ENCODE measurements around the gene RNF44.

Gene RNF44

DNA sequence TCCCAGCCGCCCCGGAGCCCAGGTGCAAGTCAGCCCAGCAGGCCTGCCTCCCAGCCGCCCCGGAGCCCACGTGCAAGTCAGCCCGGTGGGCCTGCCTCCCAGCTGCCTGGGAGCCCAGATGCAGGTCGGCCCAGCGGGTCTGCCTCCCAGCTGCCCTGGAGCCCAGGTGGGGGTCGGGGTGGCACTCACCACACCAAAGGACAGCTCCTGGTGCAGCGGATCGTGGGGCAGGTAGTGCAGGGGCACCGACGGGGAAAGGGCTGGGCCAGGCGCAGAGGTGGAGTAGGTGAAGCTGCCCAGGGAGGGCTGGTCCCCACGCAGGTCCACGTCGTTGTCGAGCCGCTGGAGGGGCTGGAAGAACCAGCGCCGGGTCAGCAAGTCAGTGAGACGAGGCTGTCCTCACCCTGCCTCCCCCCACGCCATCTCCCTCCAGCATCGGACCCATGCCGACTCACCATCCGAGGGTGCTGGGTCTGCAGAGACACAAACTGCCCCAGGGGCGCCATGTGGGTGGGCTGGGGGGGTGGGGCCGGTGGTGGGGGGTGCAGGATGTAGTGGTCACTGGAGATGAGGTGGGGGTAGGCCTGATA lies 6.7 kb downstream of the RNF44 start:
- TF ChIP-seq, protein P1, sequence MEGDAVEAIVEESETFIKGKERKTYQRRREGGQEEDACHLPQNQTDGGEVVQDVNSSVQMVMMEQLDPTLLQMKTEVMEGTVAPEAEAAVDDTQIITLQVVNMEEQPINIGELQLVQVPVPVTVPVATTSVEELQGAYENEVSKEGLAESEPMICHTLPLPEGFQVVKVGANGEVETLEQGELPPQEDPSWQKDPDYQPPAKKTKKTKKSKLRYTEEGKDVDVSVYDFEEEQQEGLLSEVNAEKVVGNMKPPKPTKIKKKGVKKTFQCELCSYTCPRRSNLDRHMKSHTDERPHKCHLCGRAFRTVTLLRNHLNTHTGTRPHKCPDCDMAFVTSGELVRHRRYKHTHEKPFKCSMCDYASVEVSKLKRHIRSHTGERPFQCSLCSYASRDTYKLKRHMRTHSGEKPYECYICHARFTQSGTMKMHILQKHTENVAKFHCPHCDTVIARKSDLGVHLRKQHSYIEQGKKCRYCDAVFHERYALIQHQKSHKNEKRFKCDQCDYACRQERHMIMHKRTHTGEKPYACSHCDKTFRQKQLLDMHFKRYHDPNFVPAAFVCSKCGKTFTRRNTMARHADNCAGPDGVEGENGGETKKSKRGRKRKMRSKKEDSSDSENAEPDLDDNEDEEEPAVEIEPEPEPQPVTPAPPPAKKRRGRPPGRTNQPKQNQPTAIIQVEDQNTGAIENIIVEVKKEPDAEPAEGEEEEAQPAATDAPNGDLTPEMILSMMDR (IDR thresholded peaks at IDR 0.05; ENCODE audit: insufficient read depth, low read length, poor library complexity, severe bottlenecking), result no peak
- no peak for TF ChIP-seq EZH2phosphoT487 (conservative IDR thresholded peaks at IDR 0.05; ENCODE audit: low read length)
- Histone ChIP-seq H3K9me3 (ENCODE audit: insufficient read depth, low read length) (no peaks in the 10 kb centered on the region), H3K27ac (ENCODE audit: low read depth, low read length) (peak overlapping the region; percentile 31), H3K4me3 (ENCODE audit: insufficient read depth, low read length, poor library complexity, severe bottlenecking) (no peak overlapping the region), H3K4me2 (ENCODE audit: low read depth, low read length, poor library complexity, severe bottlenecking) (no peak overlapping the region), H3F3A (ENCODE audit: insufficient read depth) (peaks cover 13% of the 10 kb centered on the region), H4K20me1 (ENCODE audit: low read depth, low read length) (0 out of 2 replicates have a peak, but pooled peaks cover 2% of the 10 kb centered on the region), H3K9ac (ENCODE audit: low read length) (no peak overlapping the region), H3K27me3 (ENCODE audit: low read length) (no peaks in the 10 kb centered on the region), H3K79me2 (ENCODE audit: insufficient read depth, low read length) (peaks cover 25% of the 10 kb centered on the region), H2AFZ (ENCODE audit: low read depth, low read length, severe bottlenecking) (no peak overlapping the region), H3K9me2 (replicated peaks; ENCODE audit: insufficient read depth, low read length) (no peaks in the 10 kb centered on the region), H3K36me3 (ENCODE audit: low read length) (no peaks in the 10 kb centered on the region)

GRCh38 chr5:176529741-176530141 lies 7.5 kb downstream of the RNF44 start:
- Histone ChIP-seq H3K27ac (ENCODE audit: low read depth, low read length) (peak overlapping the region; percentile 58), H3K4me2 (ENCODE audit: low read depth, low read length, poor library complexity, severe bottlenecking) (no peak overlapping the region), H3F3A (ENCODE audit: insufficient read depth) (peaks cover 5% of the 10 kb centered on the region), H2AFZ (ENCODE audit: low read depth, low read length, severe bottlenecking) (no peak overlapping the region), H3K79me2 (ENCODE audit: insufficient read depth, low read length) (peaks cover 18% of the 10 kb centered on the region), H3K9ac (ENCODE audit: low read length) (no peak overlapping the region), H3K27me3 (ENCODE audit: low read length) (no peaks in the 10 kb centered on the region), H3K9me2 (replicated peaks; ENCODE audit: insufficient read depth, low read length) (no peaks in the 10 kb centered on the region), H3K36me3 (ENCODE audit: low read length) (no peaks in the 10 kb centered on the region), H3K4me3 (ENCODE audit: insufficient read depth, low read length, poor library complexity, severe bottlenecking) (no peak overlapping the region), H4K20me1 (ENCODE audit: low read depth, low read length) (0 out of 2 replicates have a peak, but pooled peaks cover 2% of the 10 kb centered on the region), H3K9me3 (ENCODE audit: insufficient read depth, low read length) (no peaks in the 10 kb centered on the region)
- TF ChIP-seq, protein P1 (IDR thresholded peaks at IDR 0.05; ENCODE audit: insufficient read depth, low read length, poor library complexity, severe bottlenecking), result no peak
- TF ChIP-seq EZH2phosphoT487 (conservative IDR thresholded peaks at IDR 0.05; ENCODE audit: low read length), result no peak

DNA sequence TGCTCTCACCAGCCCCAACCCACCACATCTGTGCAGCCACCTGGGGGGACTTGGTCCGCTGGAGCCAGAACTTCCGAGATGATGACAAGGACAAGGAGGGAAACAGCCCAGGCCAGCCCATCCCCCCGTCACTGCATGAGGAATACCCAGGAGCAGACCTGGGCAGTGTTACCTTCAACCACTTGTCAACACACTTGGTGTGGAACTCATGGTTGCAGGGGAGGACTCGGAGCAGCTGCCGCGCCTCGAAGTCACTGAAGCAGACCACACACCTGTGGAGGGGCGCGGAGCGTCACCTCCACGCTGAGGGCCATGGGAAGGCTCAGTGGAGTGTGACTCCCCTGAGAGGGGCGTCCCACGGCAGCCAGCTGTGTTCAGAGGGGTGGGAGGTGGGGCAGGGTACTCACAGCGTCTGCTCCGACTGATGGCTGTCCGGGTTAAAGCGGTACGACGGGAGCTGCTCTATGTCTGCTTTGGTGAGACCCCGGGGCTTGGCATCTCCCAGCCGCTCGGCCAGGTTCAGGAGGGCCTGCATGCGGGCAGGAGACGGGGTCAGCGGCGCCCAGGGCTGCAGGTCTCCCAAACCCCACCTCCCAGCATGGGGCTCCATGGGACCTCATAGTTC lies 8.0 kb downstream of the RNF44 start:
- H2AFZ ChIP-seq (ENCODE audit: low read depth, low read length, severe bottlenecking), result no peak overlapping the region
- peaks cover under 1% of the 10 kb centered on the region; the same call in 1 of the 2 replicates for H3F3A ChIP-seq (ENCODE audit: insufficient read depth)
- H3K9ac ChIP-seq (ENCODE audit: low read length), result no peak overlapping the region
- H3K36me3 ChIP-seq (ENCODE audit: low read length), result no peaks in the 10 kb centered on the region
- no peak overlapping the region for H3K4me3 ChIP-seq (ENCODE audit: insufficient read depth, low read length, poor library complexity, severe bottlenecking)
- no peaks in the 10 kb centered on the region for H3K27me3 ChIP-seq (ENCODE audit: low read length)
- H3K27ac ChIP-seq (ENCODE audit: low read depth, low read length), result peak overlapping the region; percentile 58
- no peaks in the 10 kb centered on the region for H3K9me3 ChIP-seq (ENCODE audit: insufficient read depth, low read length)
- no peaks in the 10 kb centered on the region for H3K9me2 ChIP-seq (replicated peaks; ENCODE audit: insufficient read depth, low read length)
- H3K79me2 ChIP-seq (ENCODE audit: insufficient read depth, low read length), result peaks cover 16% of the 10 kb centered on the region
- H4K20me1 ChIP-seq (ENCODE audit: low read depth, low read length), result 0 out of 2 replicates have a peak, but pooled peaks cover 2% of the 10 kb centered on the region
- no peak overlapping the region for H3K4me2 ChIP-seq (ENCODE audit: low read depth, low read length, poor library complexity, severe bottlenecking)
- TF ChIP-seq, protein P1 (IDR thresholded peaks at IDR 0.05; ENCODE audit: insufficient read depth, low read length, poor library complexity, severe bottlenecking), result no peak
- no peak for TF ChIP-seq EZH2phosphoT487 (conservative IDR thresholded peaks at IDR 0.05; ENCODE audit: low read length)

Data from SU-DHL-6 (cell line).